Heart left ventricle (tissue), 16 donors: Measurements from ENCODE around the gene AMZ2. TPM values are rescaled to one million over a fixed set of nuclear protein-coding genes. Genes with fewer than 3 reads are reported as not detected.
"Not testable (repeated sequence)": the region's sequence is repeated elsewhere in the genome, so short reads cannot be mapped to it uniquely, and the experiment has no call there.

Experiments
- ATAC-seq, 4 donors: fragments of 200-7000 bp; cut with Tn5 transposase; one replicate each; pipeline ENCODE4 v1.9.1; 2020 to 2022; ENCODE audit warnings: moderate library complexity in 4 of 4, mild to moderate bottlenecking in 3 of 4, moderate number of reproducible peaks in 1 of 4
- DNase-seq, 5 donors: peaks; one replicate each; pipeline ENCODE4 v3.0.0-alpha.2; 2020
- H3K27ac ChIP-seq, 12 donors: fragments of 200-600 bp; sonication (generic) in 4 of 12; one replicate each; pipeline versions ENCODE4 v1.5.0 to v1.8.0; 2016 to 2022; ENCODE audit warnings: mild to moderate bottlenecking in 2 of 12
- H3K27me3 ChIP-seq, 9 donors: fragments of 200-600 bp; sonication (generic) in 2 of 9; one replicate each; pipeline versions ENCODE4 v1.5.1 to v1.8.0; 2016 to 2022; ENCODE audit warnings: mild to moderate bottlenecking in 3 of 9
- H3K36me3 ChIP-seq, 9 donors: fragments of 200-600 bp; sonication (generic) in 2 of 9; one replicate each; pipeline versions ENCODE4 v1.5.0 to v1.8.0; 2018 to 2022; ENCODE audit warnings: mild to moderate bottlenecking in 2 of 9
- H3K4me1 ChIP-seq, 12 donors: fragments of 200-600 bp; sonication (generic) in 4 of 12; one replicate each; pipeline versions ENCODE4 v1.5.0 to v1.8.0; 2016 to 2022; ENCODE audit warnings: mild to moderate bottlenecking in 3 of 12
- H3K4me3 ChIP-seq, 12 donors: fragments of 200-600 bp; sonication (generic) in 4 of 12; one replicate each; pipeline versions ENCODE4 v1.5.0 to v1.8.0; 2017 to 2022; ENCODE audit warnings: mild to moderate bottlenecking in 9 of 12, moderate library complexity in 4 of 12
- H3K9me3 ChIP-seq, 12 donors: fragments of 200-600 bp; sonication (generic) in 4 of 12; one replicate each; pipeline versions ENCODE4 v1.5.0 to v1.8.0; 2016 to 2022; ENCODE audit warnings: mild to moderate bottlenecking in 1 of 12
- CTCF ChIP-seq, 12 donors: fragments of 200-600 bp; sonication (generic) in 4 of 12; IDR thresholded peaks; one replicate each; pipeline versions ENCODE4 v1.5.0 to v1.8.0; 2018 to 2022; ENCODE audit warnings: antibody characterized with exemption in 12 of 12, mild to moderate bottlenecking in 5 of 12
- POLR2A ChIP-seq, 2 donors: fragments of 450-650 bp; IDR thresholded peaks; one replicate each; pipeline ENCODE4 v1.6.1; 2017; ENCODE audit warnings: antibody characterized with exemption in 2 of 2, mild to moderate bottlenecking in 2 of 2, moderate library complexity in 2 of 2
- WGBS, 4 donors: extraction: QIAGEN DNeasy Blood & Tissue Kit in 2 of 4; methylation state at CpG; one replicate each; pipeline versions ENCODE4 v1.1.5 to v1.1.7; 2013 to 2018; 5-methylcytosine and 5-hydroxymethylcytosine counted together
- intact Hi-C, 10 donors: fragments of 100-400 bp; cut with DNase I; formaldehyde crosslinking; loops; one replicate each; pipeline versions ENCODE4 v1.11.1 to v1.14.2; 2022
- polyA plus RNA-seq, 2 donors: library from polyadenylated mRNA; stranded (reverse); fragments of 200-250 nt; gene quantifications; one replicate each; pipeline ENCODE4 v1.2.3, GENCODE V29; 2013
- total RNA-seq, 9 donors: library from RNA; depleted of rRNA in 2 of 9; stranded (reverse); fragments of >200 nt in 2 of 9; fragmentation: NEBNext Ultra II Directional in 3 of 9; extraction: Animal tissue kit (Norgen Biotek cat#: 25700) in 3 of 9; gene quantifications; one replicate each; pipeline versions ENCODE4 v1.1.0 to v1.2.4, GENCODE V29; 2016 to 2023
- donor health status: ischemic (EF 13 %, LVEDD 7.1; RV severe dilation, severe dysfunction).
- donor health status: healthy with polysubstance abuse.
- donor health status: DM: no; HTN: yes; CAD: no.
- donor health status: DM: no; HTN: no; CAD: no.
- donor health status: ischemic (EF 25% LVEDD 6.9; RV normal size, moderate dysfunction).
- donor health status: ischemic (EF 25% LVEDD 5.7; RV mildly dilated, moderate dysfunction).
- donor health status: healthy.
- donor health status: DM: yes; HTN: yes; CAD: no.
- donor health status: ischemic (EF 35%, LVEDD 5.7; RV mildly dilated, moderate dysfunction).
- donor health status: nonischemic (EF 11% LVEDD 7.7; RV severe dilation, severe dysfunction).
- donor health status: DM: yes; HTN: yes; CAD: no.
- donor health status: PGD.
- donor health status: ischemic (EF 29% LVEDD 5.4; RV normal size, mild dysfunction).
- donor health status: nonischemic (EF 23%, LVEDD 6.1; RV moderate dilation, normal function).

Gene AMZ2
- total and polyA plus RNA-seq, 11 donors = 52.9 to 141 (median 89.1) TPM

- Histone ChIP-seq H3K27me3 (peaks cover 28 to 49% (median 33%) of the 10 kb centered on the region in 9 donors), H3K9me3 (no peaks in the 10 kb centered on the region), H3K4me3 (peak overlapping the region in 10 of 12 donors; percentile 28 to 52 (median 46)), H3K27ac (peak overlapping the region in 3 of 12 donors; percentile 30 to 42 (median 31)), H3K36me3 (no peaks in the 10 kb centered on the region), H3K4me1 (peaks cover 10 to 62% (median 46%) of the 10 kb centered on the region in 12 donors)
- intact Hi-C loops = loop anchor here in 3 of 10 donors (1.0 to 10.0 kb wide), 5 partner anchors 28 to 264 kb away; no protein-coding TSS in a partner anchor
- TF ChIP-seq CTCF (IDR thresholded peaks at IDR 0.05) (peak; percentile 72 to 95 (median 89)), POLR2A (IDR thresholded peaks at IDR 0.05) (no peak)
- peak; percentile 62 to 82 (median 72) for ATAC-seq
- 0 to 6% (median 3%) methylated on average over 5 to 31 of the region's 31 CpGs for WGBS, 4 donors
- DNase-seq = peak; percentile 69 to 90 (median 84)
Observed at GRCh38 chr17:68200689-68201417, 47.0 kb upstream of the AMZ2 start.

GRCh38 chr17:68201418-68201771 is 46.4 kb upstream of the AMZ2 start:
- Histone ChIP-seq H3K27ac (peak overlapping the region in 1 of 12 donors; percentile 42), H3K27me3 (peaks cover 26 to 43% (median 31%) of the 10 kb centered on the region in 9 donors), H3K4me1 (peaks cover 10 to 58% (median 42%) of the 10 kb centered on the region in 12 donors)
- not testable (repeated sequence) for H3K9me3 ChIP-seq, H3K36me3 ChIP-seq, DNase-seq, ATAC-seq, H3K4me3 ChIP-seq
- intact Hi-C loops = loop anchor here in 2 of 10 donors (2.0 to 10.0 kb wide), 4 partner anchors 29 to 263 kb away; no protein-coding TSS in a partner anchor
- 38 to 64% (median 48%) methylated on average over 3 of the region's 3 CpGs for WGBS, 4 donors

- H3K4me3 ChIP-seq, ATAC-seq, DNase-seq, H3K36me3 ChIP-seq, H3K9me3 ChIP-seq, H3K27ac ChIP-seq: not testable (repeated sequence)
- intact Hi-C loops = loop anchor here in 2 of 10 donors (5.0 to 10.0 kb wide), 3 partner anchors 145 to 262 kb away; no protein-coding TSS in a partner anchor
- H3K27me3 ChIP-seq = peaks cover 17 to 34% (median 22%) of the 10 kb centered on the region in 9 donors
- H3K4me1 ChIP-seq = peaks cover 5 to 53% (median 35%) of the 10 kb centered on the region in 12 donors
- WGBS, 4 donors = 81 to 98% (median 97%) methylated on average over 2 of the region's 2 CpGs
Observed at GRCh38 chr17:68202321-68202720, 45.5 kb upstream of the AMZ2 start.

- H3K27ac ChIP-seq = peak overlapping the region in 11 of 12 donors; percentile 74 to 92 (median 86)
- TF ChIP-seq POLR2A (IDR thresholded peaks at IDR 0.05) = no peak
- no peak for TF ChIP-seq CTCF (IDR thresholded peaks at IDR 0.05)
- ATAC-seq (peak in 1 of 4 donors; percentile 13), DNase-seq (peak in 2 of 5 donors; percentile 31 to 41)
- H3K27me3 ChIP-seq = peaks cover 0 to 10% (median under 1%) of the 10 kb centered on the region in 9 donors
- no peaks in the 10 kb centered on the region for H3K9me3 ChIP-seq
- peak overlapping the region; percentile 45 to 90 (median 78) for H3K4me3 ChIP-seq
- peaks cover 4 to 35% (median 17%) of the 10 kb centered on the region in 12 donors for H3K4me1 ChIP-seq
- peaks cover 0 to 10% (median 0%) of the 10 kb centered on the region in 9 donors for H3K36me3 ChIP-seq
- intact Hi-C loops = loop anchor here in 5 of 10 donors (5.0 to 10.0 kb wide), 5 partner anchors 32 to 260 kb away; partner anchors contain the start of gene AMZ2 (in 4 of the 5)
- 4 to 10% (median 7%) methylated on average over 22 of the region's 22 CpGs for WGBS, 4 donors
Observed at GRCh38 chr17:68204736-68205135, 43.1 kb upstream of the AMZ2 start.
